ENCODE results near the gene HCK. TPM values are rescaled to one million over a fixed set of nuclear protein-coding genes. Genes with fewer than 3 reads are reported as not detected.
A peak's percentile ranks its signal among the peaks of the same experiment; 100 is the strongest.

HCK gene
- total RNA-seq, 2 donors from 2014 or later, result 0.24 to 0.40 TPM

DNA sequence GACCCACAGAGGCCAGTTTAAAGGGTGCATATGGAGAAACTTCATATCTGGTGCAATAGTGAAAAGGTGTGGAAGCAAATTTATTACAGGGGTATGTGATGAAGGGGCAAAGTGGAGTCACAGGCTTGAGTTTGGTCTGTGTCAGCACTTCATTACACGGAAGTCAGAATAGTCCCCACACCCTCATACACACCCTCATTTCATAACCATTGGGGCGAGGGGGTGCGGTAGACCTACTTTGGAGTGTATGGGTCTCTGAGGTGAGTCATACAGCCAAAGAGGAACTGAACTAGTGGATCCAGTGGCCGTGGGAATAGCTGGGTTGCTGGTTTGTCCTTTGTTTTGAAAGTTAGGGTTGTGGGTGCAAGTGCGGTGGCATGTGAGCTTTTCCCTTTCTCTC is 60.8 kb downstream of the HCK start:
- DNase-seq, result no peak
- H3K9me3 Mint-ChIP-seq, result no peaks in the 10 kb centered on the region
- H3K9ac ChIP-seq (ENCODE audit: extremely low read depth, low read length, poor library complexity, severe bottlenecking), result no peak overlapping the region
- H3K9me3 ChIP-seq (ENCODE audit: control insufficient read depth, low read length), result no peaks in the 10 kb centered on the region
- H3K4me1 ChIP-seq (ENCODE audit: control insufficient read depth, insufficient read depth, low read length), result peaks cover 9% of the 10 kb centered on the region
- TF ChIP-seq, protein P1, sequence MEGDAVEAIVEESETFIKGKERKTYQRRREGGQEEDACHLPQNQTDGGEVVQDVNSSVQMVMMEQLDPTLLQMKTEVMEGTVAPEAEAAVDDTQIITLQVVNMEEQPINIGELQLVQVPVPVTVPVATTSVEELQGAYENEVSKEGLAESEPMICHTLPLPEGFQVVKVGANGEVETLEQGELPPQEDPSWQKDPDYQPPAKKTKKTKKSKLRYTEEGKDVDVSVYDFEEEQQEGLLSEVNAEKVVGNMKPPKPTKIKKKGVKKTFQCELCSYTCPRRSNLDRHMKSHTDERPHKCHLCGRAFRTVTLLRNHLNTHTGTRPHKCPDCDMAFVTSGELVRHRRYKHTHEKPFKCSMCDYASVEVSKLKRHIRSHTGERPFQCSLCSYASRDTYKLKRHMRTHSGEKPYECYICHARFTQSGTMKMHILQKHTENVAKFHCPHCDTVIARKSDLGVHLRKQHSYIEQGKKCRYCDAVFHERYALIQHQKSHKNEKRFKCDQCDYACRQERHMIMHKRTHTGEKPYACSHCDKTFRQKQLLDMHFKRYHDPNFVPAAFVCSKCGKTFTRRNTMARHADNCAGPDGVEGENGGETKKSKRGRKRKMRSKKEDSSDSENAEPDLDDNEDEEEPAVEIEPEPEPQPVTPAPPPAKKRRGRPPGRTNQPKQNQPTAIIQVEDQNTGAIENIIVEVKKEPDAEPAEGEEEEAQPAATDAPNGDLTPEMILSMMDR (conservative IDR thresholded peaks at IDR 0.05), result no peak
- H3K4me3 ChIP-seq (ENCODE audit: low read length), result no peak overlapping the region
- no peak overlapping the region for H3K27ac Mint-ChIP-seq
- H3K4me1 Mint-ChIP-seq, result peaks cover 35% of the 10 kb centered on the region
- no peak overlapping the region for H3K4me3 Mint-ChIP-seq
- no peaks in the 10 kb centered on the region for H3K27me3 Mint-ChIP-seq (ENCODE audit: insufficient read depth)
- H3K36me3 Mint-ChIP-seq (ENCODE audit: low read depth), result peaks cover 16% of the 10 kb centered on the region
- H3K27ac ChIP-seq (ENCODE audit: low read depth, low read length), result no peak overlapping the region
- no peaks in the 10 kb centered on the region for H3K36me3 ChIP-seq (ENCODE audit: control insufficient read depth, insufficient read depth, low read length)
- H3K27me3 ChIP-seq (ENCODE audit: control insufficient read depth, insufficient read depth, low read length, poor library complexity, severe bottlenecking), result no peaks in the 10 kb centered on the region
- 96% methylated on average over 4 of the region's 5 CpGs; no CpG with 5 or more reads in 1 of the 2 experiments for WGBS, 2 experiments (ENCODE audit: insufficient coverage in 1 of 2, insufficient read length in 1 of 2)

DNA sequence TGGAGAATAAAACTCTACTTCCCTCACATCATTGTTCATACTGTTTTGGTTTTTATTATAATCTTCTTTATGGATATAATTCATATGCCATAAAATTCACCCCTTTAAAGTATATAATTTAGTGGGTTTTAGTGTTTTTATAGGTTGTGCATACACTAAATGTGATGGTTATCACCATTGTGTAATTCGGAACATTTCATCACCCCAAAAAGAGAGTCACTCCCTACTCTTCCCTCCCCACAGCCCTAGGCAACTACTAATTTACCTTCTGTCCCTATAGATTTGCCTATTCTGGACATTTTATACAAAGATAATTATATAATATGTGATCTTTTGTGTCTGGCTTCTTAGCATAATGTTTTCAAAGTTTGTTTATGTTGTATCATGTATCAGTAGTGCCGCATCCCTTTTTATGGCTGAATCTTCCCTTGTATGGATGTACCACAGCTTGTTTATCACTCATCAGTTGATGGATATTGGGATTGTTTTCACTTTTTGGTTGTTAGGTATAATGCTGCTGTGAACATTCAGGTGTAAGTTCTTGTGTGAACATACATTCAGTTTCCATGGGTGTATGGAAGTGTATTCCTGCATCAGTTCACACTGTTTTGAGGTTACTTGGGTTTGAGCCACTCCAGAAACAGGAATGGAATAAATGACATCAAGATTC is 61.7 kb downstream of the HCK start:
- Histone ChIP-seq H3K4me3 (ENCODE audit: low read length) (no peak overlapping the region), H3K9me3 (ENCODE audit: control insufficient read depth, low read length) (no peaks in the 10 kb centered on the region), H3K27me3 (ENCODE audit: control insufficient read depth, insufficient read depth, low read length, poor library complexity, severe bottlenecking) (no peaks in the 10 kb centered on the region), H3K36me3 (ENCODE audit: control insufficient read depth, insufficient read depth, low read length) (no peaks in the 10 kb centered on the region), H3K9ac (ENCODE audit: extremely low read depth, low read length, poor library complexity, severe bottlenecking) (no peak overlapping the region), H3K27ac (ENCODE audit: low read depth, low read length) (no peak overlapping the region), H3K4me1 (ENCODE audit: control insufficient read depth, insufficient read depth, low read length) (peaks cover 9% of the 10 kb centered on the region)
- H3K36me3 Mint-ChIP-seq (ENCODE audit: low read depth), result peaks cover 18% of the 10 kb centered on the region
- TF ChIP-seq, protein P1 (conservative IDR thresholded peaks at IDR 0.05), result no peak
- no peak overlapping the region for H3K27ac Mint-ChIP-seq
- no peaks in the 10 kb centered on the region for H3K9me3 Mint-ChIP-seq
- H3K4me3 Mint-ChIP-seq, result no peak overlapping the region
- no peak for DNase-seq
- WGBS, 2 experiments (ENCODE audit: insufficient coverage in 1 of 2, insufficient read length in 1 of 2), result 83 to 98% methylated on average over 1 to 2 of the region's 2 CpGs
- no peaks in the 10 kb centered on the region for H3K27me3 Mint-ChIP-seq (ENCODE audit: insufficient read depth)
- H3K4me1 Mint-ChIP-seq, result peaks cover 38% of the 10 kb centered on the region

DNA sequence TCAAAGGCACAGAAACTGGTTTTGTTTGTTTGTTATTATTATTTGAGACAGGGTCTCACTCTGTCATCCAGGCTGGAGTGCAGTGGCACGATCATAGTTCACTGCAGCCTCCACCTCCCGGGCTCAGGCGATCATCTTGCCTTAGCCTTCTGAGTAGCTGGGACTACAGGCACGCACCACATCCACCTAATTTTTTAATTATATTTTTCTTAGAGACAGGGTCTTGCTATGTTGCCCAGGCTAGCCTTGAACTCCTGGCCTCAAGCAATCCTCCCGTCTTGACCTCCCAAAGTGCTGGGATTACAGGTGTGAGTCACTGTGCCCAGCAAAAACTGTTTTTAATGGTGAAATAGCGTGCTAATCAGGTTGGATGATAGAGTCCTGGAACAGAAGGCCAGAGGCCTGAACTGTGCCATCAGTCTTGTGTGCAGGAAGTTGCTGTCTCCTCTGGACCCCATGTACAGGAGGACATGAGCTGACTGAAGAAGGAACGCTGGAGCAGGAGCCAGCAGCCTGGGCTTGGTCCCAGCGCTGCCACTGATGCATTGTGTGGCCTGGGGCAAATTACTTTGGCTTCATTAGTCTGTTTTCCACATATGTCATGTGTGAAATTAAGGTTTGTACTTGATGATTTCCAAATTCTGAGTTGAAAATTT is 62.4 kb downstream of the HCK start:
- 94 to 96% methylated on average over 5 to 8 of the region's 8 CpGs for WGBS, 2 experiments (ENCODE audit: insufficient coverage in 1 of 2, insufficient read length in 1 of 2)
- no peaks in the 10 kb centered on the region for H3K27me3 ChIP-seq (ENCODE audit: control insufficient read depth, insufficient read depth, low read length, poor library complexity, severe bottlenecking)
- peaks cover 38% of the 10 kb centered on the region for H3K4me1 Mint-ChIP-seq
- H3K4me1 ChIP-seq (ENCODE audit: control insufficient read depth, insufficient read depth, low read length), result peaks cover 9% of the 10 kb centered on the region
- H3K36me3 ChIP-seq (ENCODE audit: control insufficient read depth, insufficient read depth, low read length), result peaks cover 5% of the 10 kb centered on the region
- H3K9me3 ChIP-seq (ENCODE audit: control insufficient read depth, low read length), result no peaks in the 10 kb centered on the region
- peak overlapping the region; percentile 31 for H3K27ac Mint-ChIP-seq
- no peaks in the 10 kb centered on the region for H3K27me3 Mint-ChIP-seq (ENCODE audit: insufficient read depth)
- no peak overlapping the region for H3K4me3 Mint-ChIP-seq
- no peak overlapping the region for H3K27ac ChIP-seq (ENCODE audit: low read depth, low read length)
- H3K9me3 Mint-ChIP-seq, result no peaks in the 10 kb centered on the region
- no peak for DNase-seq
- TF ChIP-seq, protein P1 (conservative IDR thresholded peaks at IDR 0.05), result no peak
- H3K9ac ChIP-seq (ENCODE audit: extremely low read depth, low read length, poor library complexity, severe bottlenecking), result no peak overlapping the region
- H3K4me3 ChIP-seq (ENCODE audit: low read length), result no peak overlapping the region
- peaks cover 22% of the 10 kb centered on the region for H3K36me3 Mint-ChIP-seq (ENCODE audit: low read depth)
